Common myeloid progenitor, CD34-positive (primary cell): ENCODE results near the gene HNF4A.
A peak's percentile ranks its signal among the peaks of the same experiment; 100 is the strongest.

Source experiments
- CTCF ChIA-PET: fragments of 350-600 bp; sonication (Branson Sonifier 250); formaldehyde crosslinking; loops from one replicate; lab custom pipeline; 2021; ENCODE audit warnings: antibody characterized with exemption; lab: Charles Lee
- POLR2A ChIA-PET: fragments of 350-600 bp; sonication (Branson Sonifier 250); formaldehyde crosslinking; loops from one replicate; lab custom pipeline; 2021; ENCODE audit warnings: antibody characterized with exemption; lab: Charles Lee
- DNase-seq, 3 donors: peaks; one replicate each; pipeline versions ENCODE4 v3.0.0 to v3.0.0-alpha.2; 2013
- H3K27ac ChIP-seq, 2 experiments: 1 replicate in 1 of 2; 2 replicates in 1 of 2; pipeline ENCODE4 v1.7.0; 2013; ENCODE audit warnings: inconsistent platforms in 2 of 2, low read length in 2 of 2, mild to moderate bottlenecking in 2 of 2, low read depth in 1 of 2, moderate library complexity in 1 of 2; ENCODE audit not compliant: severe bottlenecking in 2 of 2, insufficient read depth in 1 of 2, poor library complexity in 1 of 2
- H3K27me3 ChIP-seq, 5 experiments: replicated peaks in 2 of 5; 1 replicate in 3 of 5; 2 replicates in 2 of 5; pipeline versions ENCODE4 v1.6.1 to v1.7.0; 2013; ENCODE audit warnings: low read length in 4 of 5, mild to moderate bottlenecking in 2 of 5, moderate library complexity in 2 of 5, inconsistent platforms in 1 of 5; ENCODE audit not compliant: insufficient read depth in 5 of 5, control insufficient read depth in 4 of 5
- H3K36me3 ChIP-seq, 4 experiments: 1 replicate in 2 of 4; 2 replicates in 2 of 4; pipeline versions ENCODE4 v1.6.1 to v1.7.0; 2013; ENCODE audit warnings: low read length in 3 of 4, control low read depth in 1 of 4, mild to moderate bottlenecking in 1 of 4; ENCODE audit not compliant: control insufficient read depth in 4 of 4, insufficient read depth in 4 of 4
- H3K4me1 ChIP-seq, 4 experiments: 1 replicate in 3 of 4; 2 replicates in 1 of 4; pipeline versions ENCODE4 v1.6.1 to v1.7.1; 2013; ENCODE audit warnings: low read length in 3 of 4, mild to moderate bottlenecking in 3 of 4, control low read depth in 1 of 4, inconsistent platforms in 1 of 4, moderate library complexity in 1 of 4; ENCODE audit not compliant: control insufficient read depth in 4 of 4, insufficient read depth in 4 of 4; ENCODE audit errors: control extremely low read depth in 1 of 4
- H3K4me3 ChIP-seq, 7 experiments: 1 replicate in 4 of 7; 2 replicates in 3 of 7; pipeline versions ENCODE4 v1.5.1 to v1.7.0; 2013; ENCODE audit warnings: mild to moderate bottlenecking in 7 of 7, low read length in 6 of 7, moderate library complexity in 6 of 7, inconsistent platforms in 2 of 7, low read depth in 2 of 7, control low read depth in 1 of 7; ENCODE audit not compliant: insufficient read depth in 4 of 7, control insufficient read depth in 1 of 7; ENCODE audit errors: extremely low read depth in 1 of 7
- H3K9me3 ChIP-seq, 5 experiments: 1 replicate in 4 of 5; 2 replicates in 1 of 5; pipeline versions ENCODE4 v1.6.1 to v1.7.1; 2013; ENCODE audit warnings: low read length in 4 of 5, mild to moderate bottlenecking in 2 of 5, inconsistent platforms in 1 of 5, low read depth in 1 of 5, moderate library complexity in 1 of 5; ENCODE audit not compliant: control insufficient read depth in 4 of 5, insufficient read depth in 2 of 5; ENCODE audit errors: control extremely low read depth in 1 of 5
- WGBS: methylation state at CpG from one replicate; pipeline ENCODE4 v1.1.5; 2013; ENCODE audit not compliant: insufficient coverage; 5-methylcytosine and 5-hydroxymethylcytosine counted together

Gene HNF4A

GRCh38 chr20:44445742-44446710 is 90.5 kb downstream of the HNF4A start:
- POLR2A ChIA-PET, result no interaction called here
- CTCF ChIA-PET, result interaction anchor here (1.1 kb wide), 1 partner anchor 96 kb away, joined by 3 read pairs; no protein-coding TSS in a partner anchor
- Histone ChIP-seq H3K36me3 (no peaks in the 10 kb centered on the region), H3K27ac (no peak overlapping the region), H3K27me3 (peaks cover 0 to 6% (median 0%) of the 10 kb centered on the region in 5 experiments), H3K4me1 (no peaks in the 10 kb centered on the region), H3K4me3 (no peak overlapping the region), H3K9me3 (no peaks in the 10 kb centered on the region)
- no peak for DNase-seq
- WGBS, result 96% methylated on average over 6 of the region's 6 CpGs

GRCh38 chr20:44447827-44448419 is 92.4 kb downstream of the HNF4A start:
- CTCF ChIA-PET, result no interaction called here
- H3K27me3 ChIP-seq, result peaks cover 0 to 5% (median 0%) of the 10 kb centered on the region in 5 experiments
- H3K4me3 ChIP-seq, result no peak overlapping the region
- no peaks in the 10 kb centered on the region for H3K9me3 ChIP-seq
- no peak for DNase-seq
- H3K36me3 ChIP-seq, result no peaks in the 10 kb centered on the region
- 97% methylated on average over 3 of the region's 3 CpGs for WGBS
- POLR2A ChIA-PET, result no interaction called here
- H3K4me1 ChIP-seq, result no peaks in the 10 kb centered on the region
- no peak overlapping the region for H3K27ac ChIP-seq

GRCh38 chr20:44448753-44449546 is 93.5 kb downstream of the HNF4A start:
- H3K27me3 ChIP-seq, result peaks cover 0 to 5% (median 0%) of the 10 kb centered on the region in 5 experiments
- no peaks in the 10 kb centered on the region for H3K4me1 ChIP-seq
- no peak overlapping the region for H3K4me3 ChIP-seq
- no peaks in the 10 kb centered on the region for H3K36me3 ChIP-seq
- POLR2A ChIA-PET, result no interaction called here
- 84% methylated on average over 9 of the region's 9 CpGs for WGBS
- no peak overlapping the region for H3K27ac ChIP-seq
- CTCF ChIA-PET, result interaction anchor here (1.4 to 1.7 kb wide), 2 partner anchors 13 to 233 kb away, joined by 3 to 5 read pairs; no protein-coding TSS in a partner anchor
- H3K9me3 ChIP-seq, result no peaks in the 10 kb centered on the region
- DNase-seq, result peak; percentile 20 to 51 (median 40)

- POLR2A ChIA-PET, result no interaction called here
- no peak for DNase-seq
- CTCF ChIA-PET, result interaction anchor here (1.4 to 1.7 kb wide), 2 partner anchors 12 to 234 kb away, joined by 3 to 5 read pairs; no protein-coding TSS in a partner anchor
- WGBS, result 98% methylated on average over 4 of the region's 7 CpGs
- no peaks in the 10 kb centered on the region for H3K36me3 ChIP-seq
- H3K4me3 ChIP-seq, result no peak overlapping the region
- H3K27me3 ChIP-seq, result peaks cover 0 to 5% (median 0%) of the 10 kb centered on the region in 5 experiments
- no peaks in the 10 kb centered on the region for H3K9me3 ChIP-seq
- no peaks in the 10 kb centered on the region for H3K4me1 ChIP-seq
- no peak overlapping the region for H3K27ac ChIP-seq
These were observed 94.4 kb downstream of the HNF4A start for GRCh38 chr20:44449864-44450263.

- no peaks in the 10 kb centered on the region for H3K9me3 ChIP-seq
- CTCF ChIA-PET, result interaction anchor here (1.4 to 1.7 kb wide), 2 partner anchors 11 to 235 kb away, joined by 3 to 5 read pairs; no protein-coding TSS in a partner anchor
- POLR2A ChIA-PET, result no interaction called here
- 100% methylated on average over 1 of the region's 3 CpGs for WGBS
- no peak overlapping the region for H3K27ac ChIP-seq
- peaks cover 0 to 5% (median 0%) of the 10 kb centered on the region in 5 experiments for H3K27me3 ChIP-seq
- peaks cover 0 to 3% (median 0%) of the 10 kb centered on the region in 4 experiments for H3K4me1 ChIP-seq
- no peak for DNase-seq
- no peak overlapping the region for H3K4me3 ChIP-seq
- H3K36me3 ChIP-seq, result no peaks in the 10 kb centered on the region
These were observed 94.9 kb downstream of the HNF4A start for GRCh38 chr20:44450281-44450889.

- no peak for DNase-seq
- H3K36me3 ChIP-seq, result no peaks in the 10 kb centered on the region
- peaks cover 0 to 3% (median 0%) of the 10 kb centered on the region in 4 experiments for H3K4me1 ChIP-seq
- H3K27ac ChIP-seq, result no peak overlapping the region
- no peaks in the 10 kb centered on the region for H3K9me3 ChIP-seq
- ChIA-PET CTCF (interaction anchor here (1.4 to 1.5 kb wide), 2 partner anchors 12 to 235 kb away, joined by 3 read pairs; no protein-coding TSS in a partner anchor), POLR2A (no interaction called here)
- no peak overlapping the region for H3K4me3 ChIP-seq
- 93% methylated on average over 4 of the region's 7 CpGs for WGBS
- peaks cover 0 to 5% (median 0%) of the 10 kb centered on the region in 5 experiments for H3K27me3 ChIP-seq
These were observed 95.5 kb downstream of the HNF4A start for GRCh38 chr20:44450903-44451450.
